ENCODE measurements around the gene MUC22. TPM values are rescaled to one million over a fixed set of nuclear protein-coding genes. Genes with fewer than 3 reads are reported as not detected.
A peak's percentile ranks its signal among the peaks of the same experiment; 100 is the strongest.

The MUC22 gene
- total RNA-seq, 1 experiment from 2014 or later: not detected

DNA sequence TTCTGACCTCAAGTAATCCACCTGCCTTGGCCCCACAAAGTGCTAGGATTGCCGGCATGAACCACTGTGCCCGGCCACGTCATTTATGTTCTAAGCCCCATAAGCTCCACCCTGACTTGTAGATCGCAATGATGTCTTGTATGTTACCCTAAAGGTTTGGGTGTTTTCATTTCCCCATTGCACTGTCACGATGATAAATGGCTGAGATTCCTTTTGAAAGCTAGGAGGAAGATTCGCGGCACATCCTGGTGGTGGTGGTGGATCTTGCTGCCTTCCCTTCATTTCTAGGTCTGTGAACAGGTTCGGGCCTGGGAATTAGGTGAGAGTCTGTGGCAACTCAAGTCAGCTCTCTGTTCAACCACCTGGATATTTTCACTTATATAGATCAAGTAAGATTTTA, 28.3 kb downstream of the MUC22 start:
- POLR2A ChIA-PET (ENCODE audit: unreplicated experiment): interaction anchor here (0.6 kb wide), 1 partner anchor 31 kb away, joined by 4 read pairs; no protein-coding TSS in a partner anchor
- no TSS peak for BruUV-seq (replicated peaks)
- DNase-seq: no peak

DNA sequence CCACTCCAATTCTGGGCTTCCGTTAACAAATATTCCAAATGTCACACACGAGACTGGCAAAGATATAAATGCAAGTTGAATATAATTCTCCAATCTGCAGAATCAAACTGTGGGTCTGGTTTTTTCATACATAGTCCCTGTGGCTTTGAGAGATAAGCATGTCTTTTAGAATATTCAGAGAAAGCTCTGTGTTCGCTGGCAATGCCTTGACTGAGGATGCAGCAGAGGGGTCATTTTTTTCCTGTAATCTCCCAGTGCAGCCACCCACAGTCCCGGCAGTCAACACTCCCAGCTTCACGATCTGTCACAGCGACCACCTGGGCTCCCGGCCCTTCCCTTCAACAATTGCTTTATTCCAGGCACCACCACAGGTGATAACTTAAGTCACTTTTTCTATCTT, 30.5 kb downstream of the MUC22 start:
- Histone ChIP-seq H4K20me1 (ENCODE audit: low read length) (no peaks in the 10 kb centered on the region), H2AFZ (ENCODE audit: low read length) (no peak overlapping the region), H3K36me3 (ENCODE audit: low read depth, low read length) (no peaks in the 10 kb centered on the region), H3K4me3 (ENCODE audit: low read length) (no peak overlapping the region), H3K9ac (ENCODE audit: low read length) (no peak overlapping the region), H3K4me2 (ENCODE audit: low read length) (no peak overlapping the region), H3K27ac (ENCODE audit: low read length) (no peak overlapping the region), H3K27me3 (ENCODE audit: low read length) (no peaks in the 10 kb centered on the region), H3K4me1 (ENCODE audit: insufficient read depth, low read length) (0 out of 2 replicates have a peak, but pooled peaks cover 5% of the 10 kb centered on the region), H3K9me3 (ENCODE audit: low read length) (no peaks in the 10 kb centered on the region), H3F3A (ENCODE audit: low read length, unreplicated experiment) (no peaks in the 10 kb centered on the region), H3K79me2 (ENCODE audit: low read length) (no peaks in the 10 kb centered on the region), H3K9me2 (replicated peaks; ENCODE audit: low read length) (no peaks in the 10 kb centered on the region; the same call in 1 of the 2 replicates)
- CTCF ChIA-PET: no interaction called here
- TF ChIP-seq, protein P1, sequence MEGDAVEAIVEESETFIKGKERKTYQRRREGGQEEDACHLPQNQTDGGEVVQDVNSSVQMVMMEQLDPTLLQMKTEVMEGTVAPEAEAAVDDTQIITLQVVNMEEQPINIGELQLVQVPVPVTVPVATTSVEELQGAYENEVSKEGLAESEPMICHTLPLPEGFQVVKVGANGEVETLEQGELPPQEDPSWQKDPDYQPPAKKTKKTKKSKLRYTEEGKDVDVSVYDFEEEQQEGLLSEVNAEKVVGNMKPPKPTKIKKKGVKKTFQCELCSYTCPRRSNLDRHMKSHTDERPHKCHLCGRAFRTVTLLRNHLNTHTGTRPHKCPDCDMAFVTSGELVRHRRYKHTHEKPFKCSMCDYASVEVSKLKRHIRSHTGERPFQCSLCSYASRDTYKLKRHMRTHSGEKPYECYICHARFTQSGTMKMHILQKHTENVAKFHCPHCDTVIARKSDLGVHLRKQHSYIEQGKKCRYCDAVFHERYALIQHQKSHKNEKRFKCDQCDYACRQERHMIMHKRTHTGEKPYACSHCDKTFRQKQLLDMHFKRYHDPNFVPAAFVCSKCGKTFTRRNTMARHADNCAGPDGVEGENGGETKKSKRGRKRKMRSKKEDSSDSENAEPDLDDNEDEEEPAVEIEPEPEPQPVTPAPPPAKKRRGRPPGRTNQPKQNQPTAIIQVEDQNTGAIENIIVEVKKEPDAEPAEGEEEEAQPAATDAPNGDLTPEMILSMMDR (conservative IDR thresholded peaks at IDR 0.05; ENCODE audit: low read depth, low read length): no peak
- TF ChIP-seq EZH2 (IDR thresholded peaks at IDR 0.05; ENCODE audit: low read length, unreplicated experiment): no peak
- TF ChIP-seq EZH2phosphoT487 (IDR thresholded peaks at IDR 0.05; ENCODE audit: borderline replicate concordance, low read length): no peak
- DNase-seq: no peak
- intact Hi-C loops (cut with micrococcal nuclease): no loop called here
- POLR2A ChIA-PET (ENCODE audit: unreplicated experiment): no interaction called here
- no TSS peak for BruUV-seq (replicated peaks)
- no peak for ATAC-seq

More for the DNA sequence above, 28.3 kb downstream of the MUC22 start:
- Histone ChIP-seq H3K36me3 (ENCODE audit: low read depth, low read length) (no peaks in the 10 kb centered on the region), H3F3A (ENCODE audit: low read length, unreplicated experiment) (no peaks in the 10 kb centered on the region), H3K27ac (ENCODE audit: low read length) (no peak overlapping the region), H3K9ac (ENCODE audit: low read length) (no peak overlapping the region), H2AFZ (ENCODE audit: low read length) (no peak overlapping the region), H3K4me2 (ENCODE audit: low read length) (no peak overlapping the region), H3K79me2 (ENCODE audit: low read length) (no peaks in the 10 kb centered on the region), H4K20me1 (ENCODE audit: low read length) (no peaks in the 10 kb centered on the region), H3K9me2 (replicated peaks; ENCODE audit: low read length) (no peaks in the 10 kb centered on the region; the same call in 1 of the 2 replicates), H3K4me1 (ENCODE audit: insufficient read depth, low read length) (0 out of 2 replicates have a peak, but pooled peaks cover 5% of the 10 kb centered on the region), H3K4me3 (ENCODE audit: low read length) (no peak overlapping the region), H3K27me3 (ENCODE audit: low read length) (no peaks in the 10 kb centered on the region), H3K9me3 (ENCODE audit: low read length) (no peaks in the 10 kb centered on the region)
- CTCF ChIA-PET: no interaction called here
- TF ChIP-seq EZH2 (IDR thresholded peaks at IDR 0.05; ENCODE audit: low read length, unreplicated experiment) (no peak), EZH2phosphoT487 (IDR thresholded peaks at IDR 0.05; ENCODE audit: borderline replicate concordance, low read length) (no peak)
- TF ChIP-seq, protein P1 (conservative IDR thresholded peaks at IDR 0.05; ENCODE audit: low read depth, low read length): no peak
- ATAC-seq: no peak
- intact Hi-C loops (cut with micrococcal nuclease): no loop called here

DNA sequence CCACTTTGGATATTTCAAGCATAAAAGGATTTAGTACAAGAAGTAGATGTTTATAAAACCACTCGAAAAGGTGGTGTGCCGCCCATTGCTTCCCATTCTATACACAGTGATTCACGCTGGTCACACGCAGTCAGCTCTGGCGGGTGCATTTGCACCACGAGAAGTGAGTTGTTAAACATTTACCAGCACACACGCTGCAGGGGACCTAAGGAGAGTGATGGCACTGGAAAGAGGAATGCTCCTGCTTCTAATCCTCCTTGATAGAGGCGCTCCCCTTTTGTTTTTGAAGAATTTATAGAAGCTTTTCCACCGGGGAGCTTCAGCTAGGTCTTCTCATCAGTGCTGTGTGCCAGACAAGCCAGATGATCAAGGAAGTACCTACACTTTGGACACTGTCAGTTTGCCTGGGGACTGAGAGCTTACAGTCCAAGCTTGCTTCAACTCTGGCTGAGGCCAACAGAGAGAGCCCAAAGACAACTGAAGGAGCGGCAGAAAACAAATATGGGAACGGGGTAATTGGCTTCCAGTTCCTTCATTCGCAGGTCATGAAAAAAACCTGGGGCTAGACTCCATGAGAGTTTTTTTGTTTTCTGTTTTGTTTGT, 31.2 kb downstream of the MUC22 start:
- BruUV-seq (replicated peaks): no TSS peak
- Histone ChIP-seq H2AFZ (ENCODE audit: low read length) (0 out of 2 replicates have a peak overlapping the region, but pooled peaks have one; percentile 13), H3K9ac (ENCODE audit: low read length) (no peak overlapping the region), H3K36me3 (ENCODE audit: low read depth, low read length) (no peaks in the 10 kb centered on the region), H3K9me3 (ENCODE audit: low read length) (no peaks in the 10 kb centered on the region), H3K9me2 (replicated peaks; ENCODE audit: low read length) (no peaks in the 10 kb centered on the region; the same call in 1 of the 2 replicates), H3K4me3 (ENCODE audit: low read length) (no peak overlapping the region), H3K4me2 (ENCODE audit: low read length) (no peak overlapping the region), H3K79me2 (ENCODE audit: low read length) (no peaks in the 10 kb centered on the region), H3K27ac (ENCODE audit: low read length) (no peak overlapping the region), H3K4me1 (ENCODE audit: insufficient read depth, low read length) (0 out of 2 replicates have a peak, but pooled peaks cover 5% of the 10 kb centered on the region), H4K20me1 (ENCODE audit: low read length) (no peaks in the 10 kb centered on the region), H3K27me3 (ENCODE audit: low read length) (no peaks in the 10 kb centered on the region), H3F3A (ENCODE audit: low read length, unreplicated experiment) (no peaks in the 10 kb centered on the region)
- intact Hi-C loops (cut with micrococcal nuclease): no loop called here
- ATAC-seq: no peak
- TF ChIP-seq EZH2phosphoT487 (IDR thresholded peaks at IDR 0.05; ENCODE audit: borderline replicate concordance, low read length) (no peak), EZH2 (IDR thresholded peaks at IDR 0.05; ENCODE audit: low read length, unreplicated experiment) (no peak)
- TF ChIP-seq, protein P1 (conservative IDR thresholded peaks at IDR 0.05; ENCODE audit: low read depth, low read length): no peak
- DNase-seq: no peak
- ChIA-PET POLR2A (ENCODE audit: unreplicated experiment) (no interaction called here), CTCF (no interaction called here)
